GM12878 (cell line): ENCODE measurements around the gene TRIL. TPM values are rescaled to one million over a fixed set of nuclear protein-coding genes. Genes with fewer than 3 reads are reported as not detected.

Experiments used
- ATAC-seq: fragments of 200-7000 bp; cut with Tn5 transposase; 3 replicates; pipeline ENCODE4 v1.9.1; 2020; ENCODE audit warnings: mild to moderate bottlenecking, moderate library complexity
- BruUV-seq: library from RNA; stranded (reverse); fragments of 400-500 nt; replicated peaks from 2 replicates; lab custom pipeline; 2021; lab: Mats Ljungman, UMichigan
- CTCF ChIA-PET: fragments of 300-600 bp; sonication (Branson Sonifier 250); formaldehyde crosslinking; extraction: SDS; loops from one replicate; lab custom pipeline; 2021; ENCODE audit warnings: inconsistent platforms; lab: Yijun Ruan, JAX
- POLR2A ChIA-PET: fragments of 350-600 bp; formaldehyde crosslinking; extraction: SDS; loops from one replicate; lab custom pipeline; 2021; ENCODE audit warnings: inconsistent platforms; lab: Charles Lee
- RAD21 ChIA-PET: fragments of 300-600 bp; sonication (Branson Sonifier 250); formaldehyde crosslinking; loops from one replicate; lab custom pipeline; 2023; ENCODE audit warnings: antibody characterized with exemption; ENCODE audit not compliant: unreplicated experiment; lab: Charles Lee
- SMC1A ChIA-PET: fragments of 300-600 bp; sonication (Branson Sonifier 250); formaldehyde crosslinking; loops from one replicate; lab custom pipeline; 2023; ENCODE audit not compliant: unreplicated experiment, uncharacterized antibody; lab: Charles Lee
- DNase-seq: peaks from one replicate; pipeline ENCODE4 v3.0.0-alpha.2; 2011; ENCODE audit warnings: low read depth, low spot score
- FAIRE-seq: peaks from 3 replicates; lab custom pipeline; 2011; peaks lifted over from hg19 to GRCh38; lab: Jason Lieb, UNC
- H2AFZ ChIP-seq: 2 replicates; pipeline ENCODE4 v1.6.0; 2011; ENCODE audit warnings: low read depth, low read length, control low read depth; ENCODE audit not compliant: control insufficient read depth
- H3K27ac ChIP-seq: 2 replicates; pipeline ENCODE4 v1.5.1; 2011; ENCODE audit warnings: control low read depth; ENCODE audit not compliant: control insufficient read depth, insufficient read depth
- H3K27me3 ChIP-seq, 2 experiments: replicated peaks in 1 of 2; 2 replicates each; pipeline versions ENCODE4 v1.6.0 to v1.6.1; 2011; ENCODE audit warnings: low read length in 1 of 2; ENCODE audit not compliant: control insufficient read depth in 2 of 2, insufficient read depth in 2 of 2
- H3K36me3 ChIP-seq, 2 experiments: 2 replicates each; pipeline ENCODE4 v1.5.1; 2011; ENCODE audit warnings: low read length in 1 of 2; ENCODE audit not compliant: control insufficient read depth in 2 of 2, insufficient read depth in 2 of 2
- H3K4me1 ChIP-seq: 2 replicates; pipeline ENCODE4 v1.6.1; 2011; ENCODE audit warnings: mild to moderate bottlenecking, low read length, moderate library complexity, mixed read lengths; ENCODE audit not compliant: control insufficient read depth, insufficient read depth
- H3K4me2 ChIP-seq: 2 replicates; pipeline ENCODE4 v1.6.0; 2011; ENCODE audit warnings: control low read depth; ENCODE audit not compliant: control insufficient read depth, insufficient read depth
- H3K4me3 ChIP-seq: fragments of 200-600 bp; sonication (generic); 2 replicates; pipeline ENCODE4 v1.5.1; 2016
- H3K79me2 ChIP-seq: 2 replicates; pipeline ENCODE4 v1.6.0; 2011; ENCODE audit warnings: low read length; ENCODE audit not compliant: control insufficient read depth, insufficient read depth
- H3K9ac ChIP-seq: 2 replicates; pipeline ENCODE4 v1.8.0; 2011; ENCODE audit warnings: low read length, control low read depth, mixed read lengths; ENCODE audit not compliant: control insufficient read depth, insufficient read depth
- H3K9me3 ChIP-seq: replicated peaks from 3 replicates; pipeline ENCODE4 v1.5.1; 2011; ENCODE audit warnings: mild to moderate bottlenecking, low read length; ENCODE audit not compliant: control insufficient read depth, insufficient read depth
- H4K20me1 ChIP-seq: 2 replicates; pipeline ENCODE4 v1.6.0; 2011; ENCODE audit not compliant: control insufficient read depth, insufficient read depth
- CBX3 ChIP-seq: fragments of 200-600 bp; sonication (generic); IDR thresholded peaks from 2 replicates; pipeline ENCODE4 v1.6.1; 2016; ENCODE audit warnings: low read depth, borderline replicate concordance
- DPF2 ChIP-seq: fragments of 450-650 bp; IDR thresholded peaks from 2 replicates; pipeline ENCODE4 v1.6.1; 2017; ENCODE audit warnings: mild to moderate bottlenecking
- HDAC6 ChIP-seq: fragments of 200-600 bp; sonication (generic); IDR thresholded peaks from one replicate; pipeline ENCODE4 v1.8.0; 2017; ENCODE audit warnings: antibody characterized with exemption; ENCODE audit not compliant: unreplicated experiment
- KDM1A ChIP-seq: fragments of 200-600 bp; sonication (generic); IDR thresholded peaks from 2 replicates; pipeline ENCODE4 v1.6.1; 2016; ENCODE audit warnings: borderline replicate concordance
- LARP7 ChIP-seq: fragments of 450-650 bp; IDR thresholded peaks from 2 replicates; pipeline ENCODE4 v1.6.1; 2017; ENCODE audit warnings: mild to moderate bottlenecking
- MEF2B ChIP-seq: fragments of 450-650 bp; IDR thresholded peaks from 2 replicates; pipeline ENCODE4 v1.6.1; 2018; ENCODE audit warnings: mild to moderate bottlenecking, moderate library complexity; ENCODE audit not compliant: partially characterized antibody, poor library complexity, severe bottlenecking
- NR2F1 ChIP-seq: fragments of 450-650 bp; conservative IDR thresholded peaks from 2 replicates; pipeline ENCODE4 v1.6.1; 2017; ENCODE audit warnings: mild to moderate bottlenecking
- RBBP5 ChIP-seq: fragments of 200-600 bp; sonication (generic); conservative IDR thresholded peaks from 2 replicates; pipeline ENCODE4 v1.6.1; 2016
- SIN3A ChIP-seq: IDR thresholded peaks from 2 replicates; pipeline ENCODE4 v1.6.1; 2012; ENCODE audit warnings: low read depth, low read length, improper control_type of control experiment
- ZNF384 ChIP-seq: IDR thresholded peaks from 2 replicates; pipeline ENCODE4 v1.6.1; 2012; ENCODE audit warnings: low read depth, mild to moderate bottlenecking, low read length, improper control_type of control experiment, borderline replicate concordance
- WGBS: methylation state at CpG from one replicate; pipeline ENCODE4 v1.1.6; 2016; ENCODE audit warnings: low lambda C conversion rate; ENCODE audit not compliant: insufficient replicate concordance, insufficient coverage; ENCODE audit errors: missing lambda C conversion rate; 5-methylcytosine and 5-hydroxymethylcytosine counted together
- in situ Hi-C: fragments of 300-500 bp; cut with MboI; formaldehyde crosslinking; loops from 9 replicates; pipeline ENCODE4 v1.14.3; 2018; ENCODE audit warnings: mixed read lengths
- intact Hi-C: fragments of 100-400 bp; cut with micrococcal nuclease; formaldehyde crosslinking; loops from one replicate; pipeline ENCODE4 v1.14.2; 2022; ENCODE audit not compliant: unreplicated experiment
- polyA plus RNA-seq, 11 experiments: library from polyadenylated mRNA; depleted of rRNA in 4 of 11; unstranded in 6 of 11; stranded (reverse) in 5 of 11; fragments of >200 nt; fragmentation: Nextera tagmentation in 4 of 11; fragmentation: Illumina TruSeq in 1 of 11; extraction: Ambion mirVana in 4 of 11; extraction: Trizol in 1 of 11; gene quantifications; 1 replicate in 1 of 11; 2 replicates in 10 of 11; pipeline versions ENCODE4 v1.2.1 to v1.2.3, GENCODE V29; 2011 to 2016; ENCODE audit warnings: inconsistent platforms in 2 of 11, missing spikeins in 2 of 11, low read depth in 1 of 11
- total RNA-seq, 4 experiments: library from RNA; depleted of rRNA in 3 of 4; stranded (reverse); fragments of >200 nt in 3 of 4; fragmentation: Illumina TruSeq in 1 of 4; extraction: Trizol in 1 of 4; gene quantifications; 2 replicates each; pipeline versions ENCODE4 v1.2.1 to v1.2.3, GENCODE V29; 2013 to 2021

TRIL gene
- total and polyA plus RNA-seq, 10 of the 15 experiments (the other 5 are each of a cell fraction or from before 2014, with no cell fraction given): not detected

GRCh38 chr7:28955356-28955717 is 2.8 kb downstream of the TRIL start:
- Histone ChIP-seq H3K36me3 (no peaks in the 10 kb centered on the region), H3K27ac (no peak overlapping the region), H3K9me3 (peaks cover 3% of the 10 kb centered on the region; the same call in 2 of the 3 replicates), H3K4me3 (no peak overlapping the region), H3K27me3 (peaks cover 11 to 17% of the 10 kb centered on the region in 2 experiments), H3K4me2 (no peak overlapping the region), H4K20me1 (no peaks in the 10 kb centered on the region), H2AFZ (no peak overlapping the region), H3K4me1 (no peaks in the 10 kb centered on the region), H3K79me2 (no peaks in the 10 kb centered on the region), H3K9ac (no peak overlapping the region)
- no peak for TF ChIP-seq LARP7
- no peak for TF ChIP-seq SIN3A
- TF ChIP-seq CBX3: no peak
- no peak for TF ChIP-seq NR2F1
- no peak for TF ChIP-seq MEF2B
- no peak for TF ChIP-seq DPF2
- TF ChIP-seq RBBP5: no peak
- no peak for ATAC-seq
- ChIA-PET RAD21 (no interaction called here), POLR2A (no interaction called here), SMC1A (no interaction called here), CTCF (no interaction called here)
- no peak for DNase-seq
- intact Hi-C loops (no loop called here), in situ Hi-C loops (no loop called here)
- no peak for FAIRE-seq
- no TSS peak for BruUV-seq
- WGBS: 66% methylated on average over 11 of the region's 22 CpGs

GRCh38 chr7:28954946-28955345 is 3.2 kb downstream of the TRIL start:
- 47% methylated on average over 5 of the region's 5 CpGs for WGBS
- ATAC-seq: no peak
- ChIA-PET SMC1A (no interaction called here), RAD21 (no interaction called here), CTCF (no interaction called here)
- Histone ChIP-seq H4K20me1 (no peaks in the 10 kb centered on the region), H3K4me2 (no peak overlapping the region), H3K4me3 (no peak overlapping the region), H3K4me1 (no peaks in the 10 kb centered on the region), H3K27ac (no peak overlapping the region), H3K9me3 (peaks cover 3% of the 10 kb centered on the region; the same call in 2 of the 3 replicates)
- no TSS peak for BruUV-seq
- in situ Hi-C loops: no loop called here
- DNase-seq: no peak
- TF ChIP-seq HDAC6 (no peak), KDM1A (no peak), ZNF384 (no peak)
- TF ChIP-seq, all 136 proteins: peak for 0
- Histone ChIP-seq H3K9ac (no peak overlapping the region), H3K36me3 (no peaks in the 10 kb centered on the region), H3K27me3 (peaks cover 11 to 17% of the 10 kb centered on the region in 2 experiments), H3K79me2 (no peaks in the 10 kb centered on the region), H2AFZ (no peak overlapping the region)
- intact Hi-C loops: no loop called here
- no peak for FAIRE-seq
- POLR2A ChIA-PET: no interaction called here
